ENCODE data around the gene TRANK1.

Gene TRANK1

GRCh38 chr3:36833160-36833814, 111.6 kb downstream of the TRANK1 start:
- no peak for DNase-seq

GRCh38 chr3:36832406-36832805, 112.4 kb downstream of the TRANK1 start:
- no peak for DNase-seq

- DNase-seq: no peak
Observed at GRCh38 chr3:36827133-36827532, 117.7 kb downstream of the TRANK1 start.

GRCh38 chr3:36826240-36826639, 118.6 kb downstream of the TRANK1 start:
- DNase-seq: no peak

GRCh38 chr3:36824443-36824842, 120.4 kb downstream of the TRANK1 start:
- no peak for DNase-seq

- DNase-seq: no peak
Observed at GRCh38 chr3:36823806-36824205, 121.0 kb downstream of the TRANK1 start.

GRCh38 chr3:36820083-36820482, 124.8 kb downstream of the TRANK1 start:
- DNase-seq: no peak

GRCh38 chr3:36817806-36818533, 126.9 kb downstream of the TRANK1 start:
- DNase-seq: no peak

- DNase-seq: no peak
Observed at GRCh38 chr3:36815375-36815774, 129.5 kb downstream of the TRANK1 start.

GRCh38 chr3:36814776-36815175, 130.1 kb downstream of the TRANK1 start:
- no peak for DNase-seq

- no peak for DNase-seq
Observed at GRCh38 chr3:36814066-36814717, 130.7 kb downstream of the TRANK1 start.

- DNase-seq: no peak
Observed at GRCh38 chr3:36813305-36813704, 131.5 kb downstream of the TRANK1 start.

- no peak for DNase-seq
Observed at GRCh38 chr3:36812240-36812639, 132.6 kb downstream of the TRANK1 start.

GRCh38 chr3:36811768-36812167, 133.1 kb downstream of the TRANK1 start:
- DNase-seq: no peak

- no peak for DNase-seq
Observed at GRCh38 chr3:36804295-36805055, 140.4 kb downstream of the TRANK1 start.

- DNase-seq: no peak
Observed at GRCh38 chr3:36803091-36803791, 141.6 kb downstream of the TRANK1 start.

GRCh38 chr3:36800533-36801116, 144.2 kb downstream of the TRANK1 start:
- no peak for DNase-seq

- no peak for DNase-seq
Observed at GRCh38 chr3:36796881-36797280, 148.0 kb downstream of the TRANK1 start.

- DNase-seq: no peak
Observed at GRCh38 chr3:36796161-36796560, 148.7 kb downstream of the TRANK1 start.

GRCh38 chr3:36795622-36796021, 149.2 kb downstream of the TRANK1 start:
- DNase-seq: no peak

GRCh38 chr3:36792342-36792741, 152.5 kb downstream of the TRANK1 start:
- DNase-seq: peak in 1 of 2 donors; percentile 7

GRCh38 chr3:36790765-36791164, 154.1 kb downstream of the TRANK1 start:
- DNase-seq: no peak

Measured in bone marrow (tissue), 2 donors.